Stimulated activated CD4-positive, alpha-beta T cell treated with anti-CD3 and anti-CD28 coated beads, Interleukin-2, amount 100 ng/mL, for 48 hours (primary cell): ENCODE data around the gene TRPM6.
"Not testable (repeated sequence)": the region's sequence is repeated elsewhere in the genome, so short reads cannot be mapped to it uniquely, and the experiment has no call there.

ENCODE experiments used
- DNase-seq, 2 donors: peaks; one replicate each; pipeline ENCODE4 v3.0.0-alpha.2; 2020

TRPM6 gene

DNA sequence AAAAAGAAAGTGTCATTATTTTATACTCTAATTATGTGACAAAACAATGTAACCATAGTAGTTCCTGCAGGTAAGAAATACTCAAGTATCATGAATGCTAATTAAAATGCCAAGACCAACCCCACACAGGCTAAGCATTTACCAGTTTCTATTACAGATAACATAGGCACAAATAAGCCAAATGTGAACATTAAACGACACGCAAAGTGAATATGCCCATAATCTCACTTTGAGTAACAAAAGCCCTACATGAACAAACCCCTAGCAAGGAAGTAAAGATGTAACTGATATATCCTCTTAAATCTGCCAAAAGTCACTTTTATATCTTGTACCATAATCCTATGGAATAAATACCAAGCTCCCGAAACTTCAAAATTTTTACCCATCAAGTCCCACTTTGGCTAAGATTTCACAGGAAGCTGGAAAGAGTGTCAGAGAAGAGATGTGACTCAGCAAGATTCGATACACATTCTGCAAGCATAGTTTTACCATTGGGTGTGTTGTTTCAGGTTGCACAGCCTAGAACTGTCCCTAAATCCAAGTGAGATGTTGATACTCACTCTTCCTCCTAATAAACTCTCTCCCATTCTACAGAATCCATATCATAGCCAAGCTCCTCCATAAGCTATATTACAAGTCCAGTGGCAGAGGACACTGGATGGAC lies 28.8 kb downstream of the TRPM6 start:
- no peak for DNase-seq

DNA sequence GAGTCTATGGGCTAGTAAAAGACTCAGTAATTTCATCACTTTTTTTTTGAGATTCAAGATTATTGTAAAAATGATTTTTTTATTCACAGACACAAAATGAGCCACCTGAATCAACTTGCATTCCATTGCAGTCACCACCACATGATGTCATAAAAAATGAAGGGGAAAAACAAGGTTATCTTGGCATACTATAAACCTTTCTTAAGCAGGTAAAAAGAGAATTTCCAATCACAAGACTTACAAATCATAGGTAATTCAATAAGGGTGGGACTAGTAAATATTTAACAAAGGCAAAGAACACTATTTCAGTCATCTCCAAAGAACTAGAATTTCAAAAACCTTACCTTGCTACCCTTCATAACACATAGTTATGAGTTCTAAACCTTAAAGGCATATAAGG lies 30.7 kb downstream of the TRPM6 start:
- DNase-seq = no peak

DNA sequence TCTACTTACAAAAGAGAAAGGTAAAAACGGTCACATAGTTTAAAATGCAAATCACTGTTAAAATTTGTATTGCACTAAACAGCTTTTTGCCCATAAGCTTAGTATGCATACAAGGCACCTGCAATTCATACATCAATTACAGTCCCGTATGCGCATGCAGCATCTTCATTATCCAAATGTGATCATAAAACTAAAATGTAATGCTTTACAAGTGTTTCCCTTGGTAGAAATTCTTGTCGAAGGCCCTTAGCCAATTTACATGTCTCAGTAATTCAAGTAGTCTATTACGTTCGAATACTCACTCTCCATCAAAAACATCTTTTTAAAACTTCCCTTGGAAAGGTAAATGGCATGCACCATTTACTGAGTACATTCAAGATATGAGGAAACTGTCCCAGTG lies 32.6 kb downstream of the TRPM6 start:
- DNase-seq = no peak

DNA sequence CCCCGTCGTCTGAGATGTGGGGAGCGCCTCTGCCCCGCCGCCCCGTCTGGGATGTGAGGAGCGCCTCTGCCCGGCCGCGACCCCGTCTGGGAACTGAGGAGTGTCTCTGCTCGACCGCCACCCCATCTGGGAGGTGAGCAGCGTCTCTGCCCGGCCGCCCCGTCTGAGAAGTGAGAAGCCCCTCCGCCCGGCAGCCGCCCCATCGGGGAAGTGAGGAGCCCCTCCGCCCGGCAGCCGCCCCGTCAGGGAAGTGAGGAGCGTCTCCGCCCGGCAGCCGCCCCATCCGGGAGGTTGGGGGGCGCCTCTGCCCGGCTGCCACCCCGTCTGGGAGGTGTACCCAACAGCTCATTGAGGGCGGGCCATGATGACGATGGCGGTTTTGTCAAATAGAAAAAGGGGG lies 34.7 kb downstream of the TRPM6 start:
- DNase-seq = not testable (repeated sequence)

DNA sequence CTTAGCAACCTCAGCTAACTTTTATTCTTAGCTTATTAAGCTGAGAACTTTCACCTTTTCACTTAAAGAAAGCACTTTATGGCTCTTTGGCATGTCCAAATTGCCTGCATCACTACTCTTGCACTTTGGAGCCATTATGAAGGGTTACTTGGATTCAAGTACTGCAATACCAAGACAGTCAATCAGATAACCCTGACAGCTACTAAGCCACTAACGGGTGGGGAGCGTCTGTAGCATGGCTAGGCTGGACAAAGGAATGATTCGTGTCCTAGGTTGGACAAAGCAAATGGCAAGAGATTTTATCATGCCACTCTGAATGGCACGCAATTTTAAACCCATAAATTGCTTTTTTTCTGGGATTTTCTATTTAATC lies 39.6 kb downstream of the TRPM6 start:
- DNase-seq = no peak

DNA sequence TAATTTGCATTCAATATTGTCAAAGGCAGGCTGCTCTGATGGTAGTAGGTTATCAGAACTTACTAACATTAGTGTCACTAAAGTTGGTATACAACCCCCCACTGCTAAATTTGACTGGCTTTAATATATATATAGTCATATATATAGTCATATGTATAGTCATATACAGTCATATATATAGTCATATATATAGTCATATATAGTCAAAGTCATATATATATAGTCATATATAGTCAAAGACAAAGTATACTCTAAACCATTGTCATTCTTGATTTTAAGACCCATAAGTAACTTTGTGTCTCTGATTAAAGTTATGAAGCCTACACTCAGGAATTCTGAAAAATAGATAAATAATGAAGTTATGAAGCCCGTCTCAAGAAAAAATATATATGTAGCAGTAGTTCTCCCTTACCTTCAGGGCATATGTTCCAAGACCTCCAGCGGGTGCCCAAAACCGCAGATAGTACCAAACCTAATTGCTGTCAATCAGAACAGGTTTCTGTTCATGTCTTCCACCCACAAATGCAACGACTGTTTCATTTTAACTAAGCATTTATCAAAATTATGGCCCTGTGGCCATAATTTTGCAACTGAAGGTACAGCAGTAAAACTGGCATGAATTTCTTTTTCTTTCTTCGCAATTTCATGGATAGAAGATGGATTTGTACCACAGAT lies 40.1 kb downstream of the TRPM6 start:
- no peak for DNase-seq

DNA sequence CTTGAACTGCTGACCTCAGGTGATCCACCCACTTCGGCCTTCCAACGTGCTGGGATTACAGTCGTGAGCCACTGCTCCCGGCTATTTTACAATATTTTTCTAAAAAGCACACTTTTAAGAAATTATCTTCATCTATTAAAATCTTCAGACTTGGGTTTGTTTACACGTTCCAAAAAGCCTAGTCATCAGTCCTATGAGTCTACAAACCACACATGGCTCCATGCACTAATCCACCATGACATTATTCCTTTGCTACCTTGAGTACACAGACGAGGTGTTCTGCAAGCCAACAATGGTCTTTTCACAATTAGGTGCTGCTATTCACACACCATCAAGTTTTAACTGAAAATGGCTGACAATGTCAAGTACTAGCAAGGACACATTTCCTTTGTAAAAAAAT lies 41.0 kb downstream of the TRPM6 start:
- DNase-seq = no peak

DNA sequence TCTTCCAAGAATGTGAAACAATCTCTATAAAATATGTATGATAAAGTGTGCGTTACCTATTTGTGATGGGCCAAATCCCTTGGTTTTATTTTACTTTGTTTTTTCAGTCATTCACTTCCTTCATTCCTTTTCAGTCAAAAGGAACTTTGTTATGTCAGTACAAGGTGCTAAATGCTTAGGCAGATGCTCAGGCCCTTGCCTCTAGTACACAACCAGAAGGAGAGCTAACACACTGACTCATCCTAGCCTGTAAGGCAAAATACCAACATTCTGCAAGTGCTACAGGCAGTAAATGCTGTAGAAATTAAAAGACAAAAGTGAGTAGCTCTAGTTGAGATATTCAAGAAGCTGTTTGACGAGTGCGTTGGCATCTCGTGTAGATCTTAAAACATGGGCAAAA lies 49.4 kb downstream of the TRPM6 start:
- no peak for DNase-seq

DNA sequence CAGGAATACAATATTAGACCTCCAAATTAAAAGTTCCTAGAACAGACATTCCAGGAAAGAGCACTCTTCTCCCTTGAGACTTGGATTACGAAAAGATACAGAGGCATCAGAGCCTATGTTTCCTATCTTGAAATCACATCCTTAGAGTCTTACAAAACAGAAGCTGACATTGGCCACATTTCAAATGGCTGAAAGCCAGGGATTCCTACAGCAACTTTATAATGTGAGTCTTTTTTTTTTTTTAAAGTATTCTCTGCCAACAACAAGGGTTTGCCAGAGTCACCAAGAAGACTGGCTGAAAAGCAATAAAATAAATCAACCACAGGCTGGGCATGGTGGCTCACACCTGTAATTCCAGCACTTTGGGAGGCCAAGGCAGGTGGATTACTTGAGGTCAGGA lies 63.1 kb downstream of the TRPM6 start:
- DNase-seq = no peak

DNA sequence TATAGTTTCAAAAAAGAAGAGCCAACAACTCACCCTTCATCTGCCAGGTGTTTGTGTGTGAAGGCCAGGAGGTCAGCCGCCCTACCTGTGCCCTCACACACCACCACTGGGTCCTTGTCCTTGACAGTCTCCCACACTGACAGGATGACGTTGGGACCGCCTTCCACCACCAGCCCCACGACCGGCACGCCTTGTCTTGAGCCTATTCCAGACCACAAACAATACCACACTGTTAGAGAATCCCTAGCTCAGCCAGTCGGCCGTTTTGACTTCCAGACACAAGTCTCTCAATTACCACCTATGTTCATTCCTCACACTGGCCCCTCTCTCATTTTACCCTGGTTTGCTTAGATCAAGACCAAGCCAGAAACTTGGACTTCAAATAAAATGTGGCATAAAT lies 66.1 kb downstream of the TRPM6 start:
- DNase-seq = no peak

DNA sequence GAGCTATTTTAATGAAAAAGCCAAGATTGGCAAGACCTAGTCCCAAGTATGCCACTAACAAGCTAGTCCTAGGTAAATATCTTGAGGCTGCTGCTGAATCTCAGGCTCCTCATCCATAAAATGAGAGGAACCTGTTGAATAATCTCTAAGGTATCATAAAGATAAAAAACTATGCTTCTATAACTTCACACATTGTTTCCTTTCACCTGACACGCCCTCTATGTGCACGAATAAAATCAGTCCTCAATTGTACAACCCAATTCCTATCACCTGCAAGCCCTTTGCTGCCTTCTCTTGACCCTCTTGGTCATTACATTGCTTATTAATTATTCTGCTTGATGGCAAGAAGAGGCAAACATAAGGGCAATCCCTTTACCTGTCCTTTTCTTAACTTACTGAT lies 69.9 kb downstream of the TRPM6 start:
- DNase-seq = no peak

DNA sequence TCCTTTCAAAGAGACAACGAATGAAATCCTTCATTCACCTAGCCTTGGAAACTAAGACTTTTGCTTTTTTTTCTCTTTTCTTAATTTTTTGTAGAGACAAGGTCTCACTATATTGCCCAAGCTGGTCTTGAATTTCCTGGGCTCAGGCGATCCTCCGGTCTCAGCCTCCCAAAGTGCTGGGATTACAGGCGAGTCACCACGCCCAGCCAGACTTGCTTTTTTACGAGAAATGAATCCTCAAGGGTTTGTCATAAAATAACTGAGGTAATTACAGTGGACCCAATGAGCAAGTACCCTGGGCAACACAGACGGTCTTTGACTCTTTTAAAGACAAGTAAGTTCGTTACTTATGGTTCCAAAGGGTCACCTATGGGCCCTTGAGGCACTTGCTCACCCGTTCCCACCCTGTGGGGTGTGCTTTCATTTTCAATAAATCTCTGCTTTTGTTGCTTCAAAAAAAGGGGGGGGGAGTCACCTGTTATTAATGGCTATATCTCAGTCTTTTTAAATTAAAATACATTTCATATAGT lies 70.4 kb downstream of the TRPM6 start:
- no peak for DNase-seq

DNA sequence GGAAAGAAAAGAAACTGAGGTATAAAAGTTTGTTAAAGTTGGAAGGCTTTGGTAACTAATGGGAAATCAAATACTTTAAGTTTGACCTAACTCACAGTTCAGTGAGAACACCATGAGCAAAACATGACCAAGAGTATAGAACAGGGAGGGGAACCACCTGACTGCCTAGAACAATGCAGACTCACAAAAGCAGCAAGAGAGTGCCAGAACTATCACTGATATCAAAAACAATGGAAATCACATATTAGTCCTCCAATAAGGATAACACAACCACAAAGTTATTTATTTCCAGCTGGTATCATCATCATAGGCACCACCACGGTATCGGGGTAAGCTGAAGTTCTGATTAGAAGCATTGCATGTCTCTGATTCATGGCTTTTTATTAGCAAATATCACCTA lies 77.5 kb downstream of the TRPM6 start:
- DNase-seq = no peak

DNA sequence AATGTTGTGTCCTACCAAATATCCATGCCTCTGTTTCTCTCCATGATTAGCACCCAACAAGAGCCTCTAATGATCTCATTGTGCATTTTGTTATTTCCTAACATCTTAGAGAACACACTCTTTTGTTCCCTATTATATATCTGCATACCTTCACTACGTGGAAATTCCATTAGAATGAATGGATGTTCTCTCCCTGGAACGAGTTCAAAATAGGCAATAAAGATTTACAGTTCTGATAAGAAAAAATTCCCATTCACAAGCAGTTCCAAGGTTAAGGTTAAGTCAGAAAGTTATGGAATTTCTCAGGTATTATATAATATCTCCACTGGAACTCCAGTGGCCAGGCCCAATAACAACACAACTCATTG lies 83.7 kb downstream of the TRPM6 start:
- no peak for DNase-seq

DNA sequence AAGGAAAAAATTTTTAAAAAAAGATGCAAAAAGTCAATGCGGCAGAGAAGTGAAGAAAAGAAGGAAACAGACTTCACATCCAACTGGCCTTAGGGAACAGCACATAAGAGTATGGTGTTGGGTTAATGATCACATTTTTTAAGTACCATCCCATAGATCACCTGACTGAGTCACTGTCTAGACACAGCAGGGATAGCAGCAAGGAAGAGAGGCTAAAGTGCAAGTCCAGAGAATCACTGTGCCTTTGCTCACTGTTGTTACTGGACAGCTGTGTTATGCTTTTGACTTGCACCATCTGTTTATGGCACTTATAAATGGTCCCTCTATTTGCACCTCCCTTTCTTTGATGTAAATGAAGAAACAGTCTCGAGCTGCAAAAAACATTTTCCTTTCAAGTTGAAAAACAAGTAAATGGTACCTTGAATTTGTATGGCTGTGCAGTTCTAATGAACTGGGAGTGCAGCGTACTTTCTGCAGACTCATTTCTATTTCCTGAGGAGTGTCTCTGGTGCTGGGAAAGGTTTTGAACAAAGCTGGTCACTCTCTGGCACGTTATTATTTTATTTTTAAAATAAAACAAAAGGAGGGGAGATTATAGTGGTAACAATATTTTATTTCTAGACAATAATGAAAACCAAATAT lies 84.2 kb downstream of the TRPM6 start:
- no peak for DNase-seq

DNA sequence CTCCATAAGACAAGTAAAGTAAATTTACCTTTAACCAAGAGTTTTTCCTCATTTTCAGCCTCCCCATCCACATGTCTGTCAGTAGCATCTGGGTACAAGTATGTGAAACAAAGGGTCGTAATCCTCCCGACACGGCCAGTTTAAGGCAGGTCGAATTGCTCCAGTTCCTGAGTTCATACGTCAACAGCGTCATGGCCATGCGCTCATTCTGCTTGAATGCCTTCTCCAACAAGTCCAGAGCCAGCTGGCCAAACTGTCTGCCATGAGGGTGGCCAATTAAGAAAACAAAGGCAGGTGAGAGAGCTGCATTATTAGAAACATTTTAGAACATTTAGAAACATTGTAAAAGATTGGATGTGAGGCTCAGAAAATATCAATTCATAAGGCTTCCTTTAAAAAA lies 87.5 kb downstream of the TRPM6 start:
- DNase-seq = no peak

DNA sequence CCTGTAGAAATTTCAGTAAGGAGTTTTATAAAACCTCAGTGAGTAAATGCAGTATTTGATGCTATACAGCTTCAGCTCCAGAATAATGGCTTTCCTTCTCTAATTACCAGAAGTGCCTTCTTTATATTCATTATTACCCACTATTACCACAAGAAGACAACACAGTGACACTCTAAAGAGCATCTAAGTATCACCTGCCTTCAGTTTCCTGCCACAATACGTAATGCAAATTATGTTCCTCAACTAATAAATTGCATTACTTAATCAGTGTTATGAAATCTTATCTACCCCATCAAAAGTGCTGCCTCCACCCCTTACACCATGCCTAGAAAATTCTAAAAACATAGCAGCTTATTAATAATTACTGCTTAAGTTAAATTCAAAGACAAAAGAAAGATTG lies 91.9 kb downstream of the TRPM6 start:
- DNase-seq = no peak

DNA sequence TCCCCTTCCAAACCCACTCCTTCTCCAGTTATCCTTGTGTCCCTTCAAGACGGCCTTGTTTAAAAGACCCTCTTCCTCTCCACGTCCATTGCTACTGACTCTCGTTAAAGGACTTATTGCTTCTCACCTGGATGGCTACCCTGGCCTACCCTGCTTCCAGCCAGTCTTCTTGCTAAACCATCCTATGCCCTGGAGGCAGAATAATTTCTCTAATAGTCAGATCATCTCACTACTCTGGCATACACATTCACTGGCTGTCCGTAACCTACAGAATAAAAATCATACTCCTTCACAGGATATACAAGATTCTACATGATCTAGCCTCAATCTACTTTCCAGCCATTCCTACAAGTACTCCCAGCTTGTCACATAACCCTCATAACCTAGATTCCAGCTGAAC lies 92.6 kb downstream of the TRPM6 start:
- DNase-seq = no peak

DNA sequence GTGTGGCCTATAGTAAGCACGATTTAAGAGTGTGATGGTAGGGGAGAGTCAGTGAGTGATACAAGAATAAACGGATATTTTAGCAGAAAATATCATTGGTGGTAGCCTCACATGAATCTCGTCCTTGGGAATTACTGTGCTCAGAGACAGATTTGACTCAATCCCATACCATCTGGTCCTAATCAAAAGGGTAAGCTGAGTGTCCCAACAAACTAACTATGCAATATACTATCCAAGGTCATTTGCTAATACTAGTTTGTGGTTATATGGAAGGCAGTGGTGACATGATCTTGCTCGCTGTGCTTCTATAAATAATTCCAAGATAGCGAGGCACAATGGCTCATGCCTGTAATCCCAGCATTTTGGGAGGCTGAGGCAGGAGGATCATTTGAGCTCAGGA lies 103.2 kb downstream of the TRPM6 start:
- no peak for DNase-seq

DNA sequence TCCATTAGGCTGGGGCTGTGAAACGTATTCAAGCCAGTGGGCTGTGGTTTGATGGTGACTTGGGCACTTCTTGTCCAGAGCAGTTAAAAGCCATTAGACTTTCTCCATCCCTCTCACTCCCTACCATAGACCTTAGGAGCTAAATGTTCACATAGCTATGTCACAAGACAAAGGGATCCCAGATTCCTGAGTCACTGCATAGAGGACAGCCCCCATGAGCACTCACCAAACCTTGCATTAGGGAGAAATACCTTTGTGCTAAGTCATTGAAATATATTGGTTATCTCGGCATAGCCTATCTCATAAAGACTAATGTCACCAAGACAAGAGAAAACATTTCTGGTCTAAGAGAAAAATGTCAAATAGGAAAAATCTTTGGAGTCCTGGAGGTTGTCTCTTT lies 104.3 kb downstream of the TRPM6 start:
- no peak for DNase-seq

DNA sequence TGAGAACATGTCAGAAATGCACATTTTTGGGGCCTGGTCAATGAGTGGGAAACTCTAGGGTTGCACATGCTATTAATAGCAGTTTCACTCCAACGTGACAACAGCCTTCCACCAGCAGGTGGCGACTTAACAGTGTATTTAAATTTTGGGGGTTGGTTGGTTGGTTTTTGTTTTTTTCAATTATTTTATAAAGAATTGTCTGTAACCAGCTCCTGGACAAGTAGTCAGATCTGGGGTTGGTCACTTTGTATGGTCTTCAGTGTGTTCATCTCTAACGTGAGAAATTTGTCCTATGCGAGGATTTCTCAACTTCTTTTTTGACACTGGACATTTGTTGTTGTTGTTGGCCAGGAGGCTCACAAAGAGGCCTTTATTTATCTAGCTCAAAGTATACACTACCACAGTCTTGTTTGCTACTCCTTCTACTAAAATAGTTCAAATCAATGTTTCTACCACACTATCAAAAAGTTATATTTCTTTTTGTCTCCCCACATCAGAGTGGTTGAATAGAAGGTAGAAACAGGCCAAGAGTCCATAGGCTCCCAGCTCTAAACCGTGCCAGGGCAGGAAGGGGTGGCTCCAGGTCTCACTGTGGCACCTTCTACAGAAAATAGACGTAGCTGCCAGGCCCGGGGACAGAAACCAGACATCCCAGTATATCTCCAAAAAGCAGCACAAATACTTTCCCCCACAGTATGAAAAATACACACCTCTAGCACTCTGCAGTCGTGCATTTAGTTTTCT lies 110.4 kb downstream of the TRPM6 start:
- DNase-seq = peak; percentile 63 to 64

DNA sequence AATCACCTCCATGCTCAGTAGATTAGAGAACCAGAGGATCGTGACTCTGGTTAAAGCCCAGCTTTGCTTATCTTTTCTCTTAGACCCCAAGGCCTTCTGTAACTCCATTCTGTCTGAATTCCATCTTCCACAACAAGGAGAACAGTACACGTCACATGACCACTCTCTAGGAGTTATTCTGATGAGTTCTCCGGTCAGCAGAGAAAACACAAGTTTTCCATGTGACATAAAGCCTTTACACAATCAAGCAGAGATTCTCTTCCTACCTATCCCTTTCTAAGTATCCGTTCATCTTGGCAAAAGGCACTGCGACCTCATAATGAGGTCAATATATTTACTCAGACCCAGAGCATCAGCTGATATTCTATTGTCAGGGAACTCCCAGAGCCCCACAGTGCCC lies 112.3 kb downstream of the TRPM6 start:
- no peak for DNase-seq

DNA sequence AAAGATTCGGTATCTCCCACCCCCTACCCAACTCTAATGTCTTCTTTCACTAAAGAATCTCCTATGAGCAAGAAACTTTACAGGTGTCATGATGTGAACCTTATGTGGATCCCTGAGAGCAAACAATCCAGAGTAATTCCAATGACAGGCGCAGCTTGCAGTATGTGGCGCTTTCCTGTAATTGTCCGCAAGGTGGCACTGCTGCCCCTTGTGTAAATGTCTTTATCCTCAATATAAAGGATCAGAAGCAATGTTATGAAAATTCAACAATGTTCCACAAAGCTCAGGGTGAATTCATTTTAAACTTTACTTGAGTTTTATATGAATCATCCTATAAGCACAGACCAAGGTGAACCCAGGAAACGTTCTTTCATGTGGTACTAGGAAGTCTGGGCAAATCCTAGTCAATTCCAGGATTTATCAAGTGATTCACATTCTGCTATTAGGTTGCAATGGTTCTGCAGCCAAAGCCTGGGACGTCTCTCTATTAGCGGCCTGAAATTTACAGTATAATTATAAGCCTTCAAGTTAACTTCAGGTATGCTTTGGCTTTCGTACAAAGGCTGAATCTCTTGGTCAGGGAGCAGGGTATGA lies 113.7 kb downstream of the TRPM6 start:
- peak; percentile 65 to 70 for DNase-seq
